Neural cell (in vitro differentiated cells): ENCODE results near the gene GUCD1. TPM values are rescaled to one million over a fixed set of nuclear protein-coding genes. Genes with fewer than 3 reads are reported as not detected.
"Not testable (repeated sequence)": the region's sequence is repeated elsewhere in the genome, so short reads cannot be mapped to it uniquely, and the experiment has no call there.

Source experiments
- H2AFZ ChIP-seq: fragments of 200-600, 300-800 bp; sonication (generic), shearing (Covaris generic); 2 replicates; pipeline ENCODE4 v1.6.0; 2014; ENCODE audit warnings: low read depth, mild to moderate bottlenecking, antibody characterized with exemption, low read length, moderate library complexity
- H3F3A ChIP-seq: fragments of 200-600 bp; shearing (Covaris generic); 2 replicates; pipeline ENCODE4 v1.6.1; 2016; ENCODE audit warnings: mild to moderate bottlenecking, moderate library complexity, mixed read lengths, antibody characterized with exemption, low read length; ENCODE audit not compliant: insufficient read depth, poor library complexity, severe bottlenecking
- H3K27ac ChIP-seq: fragments of 200-600, 300-800 bp; sonication (generic), shearing (Covaris generic); 2 replicates; pipeline ENCODE4 v1.5.1; 2014; ENCODE audit warnings: mild to moderate bottlenecking, low read length, moderate library complexity
- H3K27me3 ChIP-seq: fragments of 300-800, 200-600 bp; sonication (generic), shearing (Covaris generic); 2 replicates; pipeline ENCODE4 v1.6.0; 2014; ENCODE audit warnings: mild to moderate bottlenecking, low read depth, low read length, moderate library complexity; ENCODE audit not compliant: insufficient read depth
- H3K36me3 ChIP-seq: fragments of 300-800, 200-600 bp; sonication (generic), shearing (Covaris generic); 2 replicates; pipeline ENCODE4 v1.5.1; 2014; ENCODE audit warnings: mild to moderate bottlenecking, antibody characterized with exemption, low read length, moderate library complexity; ENCODE audit not compliant: insufficient read depth
- H3K4me2 ChIP-seq: fragments of 300-800, 200-600 bp; sonication (generic), shearing (Covaris generic); 2 replicates; pipeline ENCODE4 v1.6.0; 2014; ENCODE audit warnings: mild to moderate bottlenecking, low read length
- H3K4me3 ChIP-seq: fragments of 300-800, 200-600 bp; sonication (generic), shearing (Covaris generic); 2 replicates; pipeline ENCODE4 v1.5.1; 2014; ENCODE audit warnings: mild to moderate bottlenecking, low read length, moderate library complexity
- H3K79me2 ChIP-seq: fragments of 200-600 bp; shearing (Covaris generic); replicated peaks from 2 replicates; pipeline ENCODE4 v1.6.0; 2014; ENCODE audit warnings: mild to moderate bottlenecking, low read length, moderate library complexity; ENCODE audit not compliant: insufficient read depth
- H3K9ac ChIP-seq: fragments of 300-800, 200-600 bp; sonication (generic), shearing (Covaris generic); 2 replicates; pipeline ENCODE4 v1.6.1; 2016; ENCODE audit warnings: mild to moderate bottlenecking, low read length, mixed read lengths
- H3K9me2 ChIP-seq: fragments of 200-600 bp; shearing (Covaris generic); 2 replicates; pipeline ENCODE4 v1.6.1; 2016; ENCODE audit warnings: mild to moderate bottlenecking, low read length, mixed read lengths; ENCODE audit not compliant: insufficient read depth
- H3K9me3 ChIP-seq: fragments of 200-600, 300-800 bp; sonication (generic), shearing (Covaris generic); 2 replicates; pipeline ENCODE4 v1.6.1; 2016; ENCODE audit warnings: mild to moderate bottlenecking, mixed run types, low read length, moderate library complexity, mixed read lengths
- H4K20me1 ChIP-seq: fragments of 200-600 bp; shearing (Covaris generic); 2 replicates; pipeline ENCODE4 v1.6.1; 2016; ENCODE audit warnings: mild to moderate bottlenecking, mixed run types; ENCODE audit not compliant: insufficient read depth
- CTCF ChIP-seq: fragments of 450-650 bp; IDR thresholded peaks from 2 replicates; pipeline ENCODE4 v1.5.1; 2014; ENCODE audit warnings: antibody characterized with exemption, mild to moderate bottlenecking, moderate library complexity; ENCODE audit not compliant: poor library complexity, severe bottlenecking
- EP300 ChIP-seq: fragments of 450-650 bp; conservative IDR thresholded peaks from 2 replicates; pipeline ENCODE4 v1.6.1; 2014; ENCODE audit warnings: antibody characterized with exemption, mild to moderate bottlenecking, moderate library complexity; ENCODE audit not compliant: poor library complexity, severe bottlenecking
- EZH2 ChIP-seq: fragments of 200-600, 300-800 bp; shearing (Covaris generic), sonication (generic); IDR thresholded peaks from 2 replicates; pipeline ENCODE4 v1.6.1; 2014; ENCODE audit warnings: antibody characterized with exemption, low read length, borderline replicate concordance, mild to moderate bottlenecking; ENCODE audit not compliant: insufficient read depth, poor library complexity, severe bottlenecking
- MXI1 ChIP-seq: fragments of 450-650 bp; conservative IDR thresholded peaks from 2 replicates; pipeline ENCODE4 v1.6.1; 2014; ENCODE audit warnings: antibody characterized with exemption, mild to moderate bottlenecking; ENCODE audit not compliant: poor library complexity, severe bottlenecking
- POLR2AphosphoS5 ChIP-seq: IDR thresholded peaks from 2 replicates; pipeline ENCODE4 v1.6.1; 2012
- RAD21 ChIP-seq: fragments of 450-650 bp; conservative IDR thresholded peaks from 2 replicates; pipeline ENCODE4 v1.6.1; 2014; ENCODE audit warnings: antibody characterized with exemption, mild to moderate bottlenecking, moderate library complexity
- REST ChIP-seq: IDR thresholded peaks from 2 replicates; pipeline ENCODE4 v1.6.1; 2012; ENCODE audit warnings: borderline replicate concordance
- SMC3 ChIP-seq: fragments of 450-650 bp; conservative IDR thresholded peaks from 2 replicates; pipeline ENCODE4 v1.6.1; 2014; ENCODE audit warnings: antibody characterized with exemption, mild to moderate bottlenecking, moderate library complexity; ENCODE audit not compliant: poor library complexity
- TAF1 ChIP-seq: IDR thresholded peaks from 2 replicates; pipeline ENCODE4 v1.6.1; 2012; ENCODE audit warnings: low read depth
- polyA plus RNA-seq: library from polyadenylated mRNA; depleted of rRNA; stranded (reverse); fragments of >200 nt; gene quantifications from 2 replicates; pipeline ENCODE4 v1.2.3, GENCODE V29; 2014

GUCD1 gene
- polyA plus RNA-seq, 1 donor from 2014 or later: 32.6 TPM

DNA sequence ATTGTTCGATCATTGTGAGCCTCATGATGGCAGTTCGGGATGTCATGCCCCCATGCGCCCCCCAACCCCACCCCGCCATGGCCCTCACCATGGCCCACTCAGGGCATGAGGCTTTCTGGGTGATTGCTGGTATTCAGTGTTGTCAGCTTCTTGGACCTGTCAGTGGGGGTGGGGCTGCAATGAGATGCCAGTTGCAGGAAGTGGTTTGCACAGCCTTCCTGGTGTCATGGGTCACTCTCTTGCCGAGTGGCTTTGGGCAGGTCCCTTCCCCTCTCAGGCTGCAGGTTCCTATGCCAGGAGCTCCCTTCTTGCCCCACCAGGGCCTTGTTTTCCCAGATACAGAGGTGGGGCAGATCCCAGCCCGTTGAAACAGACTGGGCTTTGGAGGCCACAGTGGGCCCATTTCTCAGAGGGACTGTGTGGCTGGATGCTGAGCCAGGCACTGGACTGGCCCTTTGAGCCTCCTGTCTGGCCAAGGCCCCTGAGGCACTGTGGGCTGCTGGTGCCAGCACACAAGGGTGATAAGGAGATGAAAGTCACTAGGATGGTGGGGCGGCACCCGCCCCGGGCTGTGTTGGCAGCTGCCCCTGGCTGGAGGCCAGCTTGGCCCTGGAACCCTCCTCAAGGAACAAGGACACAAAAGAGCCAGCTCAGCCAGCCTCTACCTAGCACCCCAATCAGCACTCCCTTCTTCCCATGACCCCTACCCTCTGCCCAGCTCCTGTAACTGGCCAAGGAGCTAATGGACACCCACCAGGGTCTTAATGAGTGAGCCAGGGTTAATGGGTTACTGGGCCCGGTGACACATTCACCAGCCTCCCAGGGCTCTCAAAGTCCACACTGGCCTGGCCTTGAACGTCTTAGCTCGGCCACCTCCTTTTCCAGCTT, 46.5 kb upstream of the GUCD1 start:
- Histone ChIP-seq H3K9ac (no peak overlapping the region), H3K27ac (no peak overlapping the region), H4K20me1 (no peaks in the 10 kb centered on the region), H3K9me2 (no peaks in the 10 kb centered on the region), H3K9me3 (no peaks in the 10 kb centered on the region), H3K4me2 (no peak overlapping the region), H3F3A (no peaks in the 10 kb centered on the region), H2AFZ (no peak overlapping the region), H3K79me2 (no peaks in the 10 kb centered on the region), H3K27me3 (no peaks in the 10 kb centered on the region), H3K36me3 (no peaks in the 10 kb centered on the region), H3K4me3 (no peak overlapping the region)
- TF ChIP-seq REST: no peak
- TF ChIP-seq SMC3: no peak
- no peak for TF ChIP-seq TAF1
- TF ChIP-seq POLR2AphosphoS5: no peak
- TF ChIP-seq CTCF: no peak
- TF ChIP-seq EP300: no peak
- no peak for TF ChIP-seq EZH2
- no peak for TF ChIP-seq MXI1
- TF ChIP-seq RAD21: no peak

DNA sequence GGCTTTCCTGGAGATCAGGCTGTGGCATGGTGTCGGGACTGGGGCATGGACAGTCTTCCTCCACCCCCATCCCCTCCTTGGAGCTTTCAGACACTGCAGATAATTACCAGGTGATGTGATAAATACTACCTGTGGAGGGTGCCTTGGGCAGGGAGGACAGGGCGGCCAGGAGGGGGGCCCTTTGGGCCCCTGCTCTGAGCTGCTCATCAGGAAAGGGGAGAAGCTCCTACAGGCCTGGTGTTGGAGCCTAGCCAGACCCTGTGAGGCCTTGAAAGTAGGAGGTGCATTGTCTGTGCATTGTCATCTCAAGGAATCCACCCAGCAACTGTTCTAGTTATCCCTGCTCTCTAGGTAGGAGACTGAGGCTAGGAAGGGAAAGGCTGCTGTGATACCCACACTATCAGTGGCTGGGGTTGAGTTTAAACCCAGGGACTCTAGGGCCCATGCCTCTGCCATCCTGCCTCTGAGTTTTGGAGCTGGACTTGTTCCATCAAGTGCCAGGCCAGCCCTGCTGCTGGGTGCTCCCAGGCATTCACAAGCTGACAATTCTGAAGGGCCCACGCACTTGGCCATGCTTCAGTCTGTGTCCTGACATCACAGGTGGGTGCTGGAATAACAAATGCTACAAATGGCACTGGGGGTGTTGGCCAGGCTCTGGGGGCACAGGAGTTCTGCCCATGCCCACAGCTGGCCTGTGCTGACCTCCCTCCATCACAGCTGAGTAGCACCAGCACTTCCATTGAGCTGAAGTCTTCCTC, 45.2 kb upstream of the GUCD1 start:
- H3K9me2 ChIP-seq, H3K9me3 ChIP-seq: not testable (repeated sequence)

More for the DNA sequence above, 45.2 kb upstream of the GUCD1 start:
- H3K4me3 ChIP-seq, H2AFZ ChIP-seq, H3K9ac ChIP-seq, H3K4me2 ChIP-seq, H3K27ac ChIP-seq, H3K36me3 ChIP-seq, H3K27me3 ChIP-seq, H4K20me1 ChIP-seq, H3K79me2 ChIP-seq, H3F3A ChIP-seq: not testable (repeated sequence)
